AG04449 (cell line): ENCODE results near the gene MRLN.

Source experiments
- CTCF ChIA-PET: fragments of 350-600 bp; formaldehyde crosslinking; extraction: SDS; loops from one replicate; lab custom pipeline; 2021; ENCODE audit warnings: antibody characterized with exemption; lab: Yijun Ruan, JAX
- POLR2A ChIA-PET: fragments of 400-600, 350-600 bp; formaldehyde crosslinking; extraction: SDS; loops from one replicate; lab custom pipeline; 2020; ENCODE audit warnings: antibody characterized with exemption, inconsistent platforms; lab: Yijun Ruan, JAX
- DNase-seq: peaks from one replicate; pipeline ENCODE4 v3.0.0-alpha.2; 2010; ENCODE audit warnings: low read depth, low spot score
- H3K4me3 ChIP-seq: 2 replicates; pipeline ENCODE4 v1.5.1; 2011; ENCODE audit warnings: low read depth, mild to moderate bottlenecking, control low read depth, low read length
- TF ChIP-seq, protein P1 (sequence below): IDR thresholded peaks from one replicate; pipeline ENCODE4 v1.5.1; 2011; ENCODE audit warnings: mild to moderate bottlenecking, moderate library complexity, low read length, control low read depth, inconsistent platforms; ENCODE audit not compliant: insufficient read depth; ENCODE audit errors: missing control alignments

Gene MRLN

GRCh38 chr10:59762505-59762904 is 9.2 kb upstream of the MRLN start:
- no peak for DNase-seq
- H3K4me3 ChIP-seq, result no peak overlapping the region
- ChIA-PET POLR2A (no interaction called here), CTCF (no interaction called here)
- TF ChIP-seq, protein P1, sequence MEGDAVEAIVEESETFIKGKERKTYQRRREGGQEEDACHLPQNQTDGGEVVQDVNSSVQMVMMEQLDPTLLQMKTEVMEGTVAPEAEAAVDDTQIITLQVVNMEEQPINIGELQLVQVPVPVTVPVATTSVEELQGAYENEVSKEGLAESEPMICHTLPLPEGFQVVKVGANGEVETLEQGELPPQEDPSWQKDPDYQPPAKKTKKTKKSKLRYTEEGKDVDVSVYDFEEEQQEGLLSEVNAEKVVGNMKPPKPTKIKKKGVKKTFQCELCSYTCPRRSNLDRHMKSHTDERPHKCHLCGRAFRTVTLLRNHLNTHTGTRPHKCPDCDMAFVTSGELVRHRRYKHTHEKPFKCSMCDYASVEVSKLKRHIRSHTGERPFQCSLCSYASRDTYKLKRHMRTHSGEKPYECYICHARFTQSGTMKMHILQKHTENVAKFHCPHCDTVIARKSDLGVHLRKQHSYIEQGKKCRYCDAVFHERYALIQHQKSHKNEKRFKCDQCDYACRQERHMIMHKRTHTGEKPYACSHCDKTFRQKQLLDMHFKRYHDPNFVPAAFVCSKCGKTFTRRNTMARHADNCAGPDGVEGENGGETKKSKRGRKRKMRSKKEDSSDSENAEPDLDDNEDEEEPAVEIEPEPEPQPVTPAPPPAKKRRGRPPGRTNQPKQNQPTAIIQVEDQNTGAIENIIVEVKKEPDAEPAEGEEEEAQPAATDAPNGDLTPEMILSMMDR, result no peak

GRCh38 chr10:59757966-59758365 is 4.7 kb upstream of the MRLN start:
- TF ChIP-seq, protein P1, result no peak
- CTCF ChIA-PET, result no interaction called here
- DNase-seq, result peak; percentile 19
- POLR2A ChIA-PET, result no interaction called here
- H3K4me3 ChIP-seq, result no peak overlapping the region

GRCh38 chr10:59754951-59755350 is 1.7 kb upstream of the MRLN start:
- H3K4me3 ChIP-seq, result no peak overlapping the region
- ChIA-PET POLR2A (no interaction called here), CTCF (no interaction called here)
- TF ChIP-seq, protein P1, result no peak
- DNase-seq, result no peak

DNA sequence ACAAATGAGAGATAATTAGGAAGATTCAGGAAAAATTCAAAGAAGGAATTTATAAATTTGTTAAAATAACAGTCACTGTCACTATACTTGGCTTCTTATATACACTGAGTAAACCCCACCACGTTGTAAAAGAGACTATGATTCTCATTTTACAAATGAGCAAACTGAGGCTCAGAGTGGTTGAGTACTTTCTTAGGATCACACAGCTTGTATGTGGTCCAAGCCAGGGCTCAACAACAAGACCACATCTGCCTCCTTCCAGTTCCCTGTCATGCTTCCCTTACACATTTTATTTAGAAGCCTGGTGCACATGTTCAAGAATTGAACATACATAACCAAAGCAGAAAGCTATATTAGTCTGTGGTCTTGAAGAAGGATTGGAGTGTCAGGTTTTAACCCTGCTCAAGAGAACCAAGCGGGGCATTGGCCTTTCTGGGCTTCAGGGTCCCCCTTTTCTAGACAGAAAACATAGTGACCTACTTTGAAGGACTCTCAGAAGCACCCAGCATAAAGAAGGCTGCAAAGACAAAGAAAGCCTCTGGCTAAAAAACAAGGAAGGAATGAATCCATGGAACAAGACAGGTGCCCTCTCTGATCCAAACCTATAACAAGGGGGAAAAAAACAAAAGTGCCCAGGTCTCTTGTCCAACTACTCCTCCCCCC is 846 bp downstream of the MRLN start:
- TF ChIP-seq, protein P1, result no peak
- CTCF ChIA-PET, result no interaction called here
- no peak for DNase-seq
- no peak overlapping the region for H3K4me3 ChIP-seq
- POLR2A ChIA-PET, result no interaction called here

GRCh38 chr10:59750155-59750945 is 2.9 kb downstream of the MRLN start:
- TF ChIP-seq, protein P1, result no peak
- no peak for DNase-seq
- POLR2A ChIA-PET, result no interaction called here
- no peak overlapping the region for H3K4me3 ChIP-seq
- CTCF ChIA-PET, result no interaction called here

DNA sequence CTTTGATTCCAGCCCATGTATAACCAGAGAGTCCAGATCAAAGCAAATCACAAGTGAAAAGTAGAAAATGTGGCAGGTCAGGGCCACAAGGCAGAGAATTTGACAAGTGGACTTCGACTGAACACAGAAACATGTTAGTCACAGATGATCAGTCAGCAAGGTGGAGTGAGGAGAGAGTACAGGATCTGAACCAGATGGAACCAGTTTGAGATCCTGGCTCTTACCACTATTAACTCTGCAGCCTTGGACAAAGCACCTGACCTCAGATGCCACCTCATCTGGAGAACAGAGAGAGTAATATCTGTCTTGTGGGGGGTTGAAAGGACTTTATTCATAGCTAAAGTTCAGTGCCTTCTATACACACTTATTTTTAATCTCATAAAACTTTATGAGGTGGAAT is 4.4 kb downstream of the MRLN start:
- ChIA-PET CTCF (no interaction called here), POLR2A (no interaction called here)
- H3K4me3 ChIP-seq, result no peak overlapping the region
- TF ChIP-seq, protein P1, result no peak
- DNase-seq, result no peak
